Measurements from ENCODE around the gene WASL. TPM values are rescaled to one million over a fixed set of nuclear protein-coding genes. Genes with fewer than 3 reads are reported as not detected.

Gene WASL
- total RNA-seq, 1 donor from 2014 or later, result 30.4 TPM

DNA sequence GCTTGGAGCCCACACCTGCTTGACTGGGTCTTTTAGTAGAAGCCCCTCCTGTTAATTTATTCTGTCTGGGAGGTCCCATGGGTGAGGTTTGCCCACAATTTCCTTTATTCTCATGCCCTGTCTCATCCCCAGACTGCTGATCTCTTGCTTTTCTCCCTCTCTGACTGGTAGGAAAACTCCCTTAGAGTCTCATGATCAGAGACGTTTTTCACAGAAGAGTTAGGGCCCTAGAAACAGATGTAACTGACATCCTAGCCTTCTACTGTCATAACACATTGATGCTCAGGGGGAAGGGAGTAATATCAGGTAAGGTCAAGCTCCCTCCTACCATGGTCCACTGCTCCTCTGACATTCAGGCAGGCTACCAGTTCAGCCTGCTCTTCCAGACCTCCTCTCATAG is 43.7 kb upstream of the WASL start:
- no peak for DNase-seq (ENCODE audit: low read depth, low spot score)
- TF ChIP-seq, protein P1, sequence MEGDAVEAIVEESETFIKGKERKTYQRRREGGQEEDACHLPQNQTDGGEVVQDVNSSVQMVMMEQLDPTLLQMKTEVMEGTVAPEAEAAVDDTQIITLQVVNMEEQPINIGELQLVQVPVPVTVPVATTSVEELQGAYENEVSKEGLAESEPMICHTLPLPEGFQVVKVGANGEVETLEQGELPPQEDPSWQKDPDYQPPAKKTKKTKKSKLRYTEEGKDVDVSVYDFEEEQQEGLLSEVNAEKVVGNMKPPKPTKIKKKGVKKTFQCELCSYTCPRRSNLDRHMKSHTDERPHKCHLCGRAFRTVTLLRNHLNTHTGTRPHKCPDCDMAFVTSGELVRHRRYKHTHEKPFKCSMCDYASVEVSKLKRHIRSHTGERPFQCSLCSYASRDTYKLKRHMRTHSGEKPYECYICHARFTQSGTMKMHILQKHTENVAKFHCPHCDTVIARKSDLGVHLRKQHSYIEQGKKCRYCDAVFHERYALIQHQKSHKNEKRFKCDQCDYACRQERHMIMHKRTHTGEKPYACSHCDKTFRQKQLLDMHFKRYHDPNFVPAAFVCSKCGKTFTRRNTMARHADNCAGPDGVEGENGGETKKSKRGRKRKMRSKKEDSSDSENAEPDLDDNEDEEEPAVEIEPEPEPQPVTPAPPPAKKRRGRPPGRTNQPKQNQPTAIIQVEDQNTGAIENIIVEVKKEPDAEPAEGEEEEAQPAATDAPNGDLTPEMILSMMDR (conservative IDR thresholded peaks at IDR 0.05), result no peak
- H3K9me3 Mint-ChIP-seq, result no peaks in the 10 kb centered on the region
- no peaks in the 10 kb centered on the region for H3K4me1 Mint-ChIP-seq
- H3K36me3 Mint-ChIP-seq (ENCODE audit: low read depth), result no peaks in the 10 kb centered on the region
- no peaks in the 10 kb centered on the region for H3K27me3 Mint-ChIP-seq (ENCODE audit: low read depth)
- H3K4me3 Mint-ChIP-seq, result no peak overlapping the region
- no peak overlapping the region for H3K27ac Mint-ChIP-seq (ENCODE audit: unreplicated experiment)

DNA sequence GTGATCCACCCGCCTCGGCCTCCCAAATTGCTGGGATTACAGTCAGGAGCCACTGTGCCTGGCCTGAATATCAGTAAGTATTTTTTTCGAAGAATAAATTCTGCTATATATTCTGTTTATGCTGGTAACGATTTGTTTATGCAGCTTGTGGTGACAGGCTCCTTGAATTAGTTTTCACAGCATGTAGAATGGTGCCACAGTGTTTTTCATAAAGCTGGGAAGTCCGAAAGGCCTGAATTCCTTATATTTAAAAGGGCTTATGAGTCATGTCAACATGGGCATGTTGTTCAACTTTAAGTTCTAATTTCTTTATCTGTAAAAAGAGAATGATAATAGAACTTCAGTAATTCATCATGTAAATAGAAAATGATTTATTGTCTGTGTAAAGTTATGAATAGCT is 42.2 kb upstream of the WASL start:
- Mint-ChIP-seq H3K4me1 (no peaks in the 10 kb centered on the region), H3K36me3 (ENCODE audit: low read depth) (no peaks in the 10 kb centered on the region), H3K27ac (ENCODE audit: unreplicated experiment) (no peak overlapping the region), H3K9me3 (no peaks in the 10 kb centered on the region), H3K4me3 (no peak overlapping the region), H3K27me3 (ENCODE audit: low read depth) (no peaks in the 10 kb centered on the region)
- TF ChIP-seq, protein P1 (conservative IDR thresholded peaks at IDR 0.05), result no peak
- DNase-seq (ENCODE audit: low read depth, low spot score), result no peak

DNA sequence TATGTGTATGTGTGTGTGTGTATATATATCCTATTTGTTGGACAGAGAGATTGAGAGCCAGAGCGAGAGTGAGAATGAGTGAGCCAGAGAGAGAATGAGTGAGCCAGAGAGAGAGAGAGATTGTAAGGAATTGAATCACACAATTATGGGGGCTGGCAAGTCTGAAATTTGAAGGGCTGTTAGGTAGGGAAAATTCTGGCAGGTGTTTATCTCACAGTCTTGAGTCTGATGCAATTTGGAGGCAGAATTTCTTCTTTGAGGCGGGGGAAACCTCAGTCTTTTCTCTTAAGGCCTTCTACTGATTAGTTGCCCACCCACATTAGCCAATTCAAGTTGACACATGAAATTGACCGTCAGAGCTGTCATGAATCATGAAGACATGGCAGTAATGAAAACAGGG is 41.0 kb upstream of the WASL start:
- no peaks in the 10 kb centered on the region for H3K9me3 Mint-ChIP-seq

DNA sequence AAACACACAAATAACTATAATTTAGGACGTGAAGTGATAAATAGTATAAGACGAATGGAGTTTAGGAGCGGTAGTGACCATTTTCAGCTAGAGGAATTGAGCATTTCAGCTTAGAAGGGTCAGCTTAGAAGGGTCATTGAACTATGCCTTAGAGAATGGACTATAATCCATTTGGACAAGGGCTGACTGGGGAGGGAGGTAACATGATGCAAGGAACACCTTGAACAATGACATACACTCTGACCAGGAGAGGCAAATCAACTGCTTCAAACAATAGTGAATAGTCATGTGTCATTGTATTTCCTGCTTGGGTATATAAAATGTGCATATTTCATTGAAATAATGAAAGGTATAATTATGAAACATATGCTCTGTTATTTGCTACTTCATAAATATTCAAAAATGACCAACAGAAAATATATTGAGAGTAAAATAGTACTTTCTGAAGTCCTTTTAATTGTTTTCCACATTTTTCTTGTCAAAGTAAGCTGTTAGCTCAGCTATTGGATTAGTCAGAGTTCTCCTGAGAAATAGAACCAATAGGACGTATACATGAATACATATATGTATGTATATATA is 40.5 kb upstream of the WASL start:
- Mint-ChIP-seq H3K36me3 (ENCODE audit: low read depth) (no peaks in the 10 kb centered on the region), H3K9me3 (no peaks in the 10 kb centered on the region), H3K27ac (ENCODE audit: unreplicated experiment) (no peak overlapping the region), H3K4me1 (no peaks in the 10 kb centered on the region), H3K27me3 (ENCODE audit: low read depth) (no peaks in the 10 kb centered on the region), H3K4me3 (no peak overlapping the region)
- DNase-seq (ENCODE audit: low read depth, low spot score), result no peak
- TF ChIP-seq, protein P1 (conservative IDR thresholded peaks at IDR 0.05), result no peak

More for the DNA sequence above, 41.0 kb upstream of the WASL start:
- no peak overlapping the region for H3K4me3 Mint-ChIP-seq
- H3K27ac Mint-ChIP-seq (ENCODE audit: unreplicated experiment), result no peak overlapping the region
- no peaks in the 10 kb centered on the region for H3K36me3 Mint-ChIP-seq (ENCODE audit: low read depth)
- no peak for DNase-seq (ENCODE audit: low read depth, low spot score)
- TF ChIP-seq, protein P1 (conservative IDR thresholded peaks at IDR 0.05), result no peak
- H3K27me3 Mint-ChIP-seq (ENCODE audit: low read depth), result no peaks in the 10 kb centered on the region
- H3K4me1 Mint-ChIP-seq, result no peaks in the 10 kb centered on the region

DNA sequence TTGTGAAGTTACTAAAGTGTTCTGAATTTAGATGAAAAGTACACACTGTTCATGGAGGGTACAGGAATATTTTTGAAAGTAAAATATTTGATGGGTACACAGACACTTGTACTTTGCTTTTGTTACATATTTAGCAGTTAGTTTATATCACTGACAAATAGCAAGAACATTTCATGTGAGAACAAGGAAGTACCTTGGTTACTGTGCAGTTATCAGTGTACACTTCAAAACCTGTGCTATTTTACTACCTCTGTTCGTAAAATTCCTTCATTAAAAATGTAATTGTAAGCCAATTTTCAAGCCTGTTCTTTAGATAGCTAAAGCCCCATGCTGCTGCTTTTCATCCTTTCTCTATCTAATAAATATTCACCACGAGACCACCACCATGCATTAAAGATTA is 39.8 kb upstream of the WASL start:
- no peaks in the 10 kb centered on the region for H3K4me1 Mint-ChIP-seq
- H3K4me3 Mint-ChIP-seq, result no peak overlapping the region
- H3K9me3 Mint-ChIP-seq, result no peaks in the 10 kb centered on the region
- H3K36me3 Mint-ChIP-seq (ENCODE audit: low read depth), result no peaks in the 10 kb centered on the region
- TF ChIP-seq, protein P1 (conservative IDR thresholded peaks at IDR 0.05), result no peak
- DNase-seq (ENCODE audit: low read depth, low spot score), result no peak
- no peaks in the 10 kb centered on the region for H3K27me3 Mint-ChIP-seq (ENCODE audit: low read depth)
- H3K27ac Mint-ChIP-seq (ENCODE audit: unreplicated experiment), result no peak overlapping the region
